ENCODE results near the gene CNTFR.

DNA sequence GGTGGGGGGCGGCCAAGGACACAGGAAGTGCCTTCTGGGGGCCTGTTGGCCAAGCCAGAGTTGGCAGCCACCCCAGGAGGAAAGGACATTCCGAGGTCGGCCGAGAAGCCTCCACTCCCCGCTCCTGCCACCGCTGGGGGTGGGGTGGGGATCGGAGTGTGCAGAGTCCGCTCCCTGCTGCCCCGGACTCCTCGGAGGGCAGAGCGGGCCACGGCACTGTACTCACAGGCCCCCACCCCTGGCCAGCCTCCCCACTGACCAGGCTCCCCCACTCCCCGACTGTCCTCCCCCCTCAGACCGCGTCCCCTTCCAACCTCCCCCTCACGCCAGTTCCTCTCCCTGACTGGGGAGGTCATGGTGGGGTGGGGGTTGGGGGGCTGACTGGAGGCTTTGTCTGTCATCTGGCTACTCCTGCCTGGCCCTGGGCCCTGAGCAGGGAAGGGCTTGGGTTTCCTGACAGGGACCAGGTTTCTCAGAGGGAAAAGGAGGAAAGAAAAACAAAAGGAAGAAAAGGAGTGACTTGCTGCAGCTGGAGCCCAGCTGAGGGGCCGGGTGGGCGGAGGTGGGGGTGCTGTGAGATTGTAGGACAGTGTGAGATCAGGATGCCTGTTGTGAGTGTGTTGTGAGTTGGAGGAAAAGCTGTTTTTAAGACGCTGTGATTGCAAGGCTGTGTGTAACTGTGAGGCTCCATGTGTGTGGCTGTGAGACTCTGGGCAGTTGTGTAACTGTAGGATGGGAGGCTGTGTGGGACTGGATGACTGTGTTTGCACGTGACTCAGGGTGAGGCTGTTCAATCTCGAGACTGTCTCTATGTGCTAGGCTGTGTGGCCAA is 29.7 kb downstream of the CNTFR start:
- TF ChIP-seq CTBP1 (IDR thresholded peaks at IDR 0.05; ENCODE audit: borderline replicate concordance), result no peak
- TF ChIP-seq BHLHE40 (IDR thresholded peaks at IDR 0.05; ENCODE audit: borderline replicate concordance), result no peak
- no peak for TF ChIP-seq HDGF (IDR thresholded peaks at IDR 0.05; ENCODE audit: borderline replicate concordance)
- no peak for TF ChIP-seq FOXM1 (IDR thresholded peaks at IDR 0.05; ENCODE audit: borderline replicate concordance)
